Astrocyte of the spinal cord (primary cell): ENCODE results near the gene TCTN1.
A peak's percentile ranks its signal among the peaks of the same experiment; 100 is the strongest.
"Not testable (repeated sequence)": the region's sequence is repeated elsewhere in the genome, so short reads cannot be mapped to it uniquely, and the experiment has no call there.

ENCODE experiments used
- DNase-seq: peaks from one replicate; pipeline ENCODE4 v3.0.0; 2011; ENCODE audit warnings: low read depth, low spot score
- H3K4me3 ChIP-seq: 2 replicates; pipeline ENCODE4 v1.5.1; 2011; ENCODE audit warnings: low read depth, mild to moderate bottlenecking, low read length, moderate library complexity
- CTCF ChIP-seq: IDR thresholded peaks from 2 replicates; pipeline ENCODE4 v1.5.1; 2012; ENCODE audit warnings: low read depth, mild to moderate bottlenecking, low read length, inconsistent platforms
- in situ Hi-C: cut with HindIII; loops from 2 replicates; pipeline ENCODE4 v1.10.0; 2017; ENCODE audit warnings: low sequenced_read_pairs

Gene TCTN1

GRCh38 chr12:110590059-110590458, 23.9 kb upstream of the TCTN1 start:
- TF ChIP-seq CTCF = no peak
- in situ Hi-C loops = no loop called here
- DNase-seq = no peak
- H3K4me3 ChIP-seq = no peak overlapping the region

- peak; percentile 20 for DNase-seq
- no peak for TF ChIP-seq CTCF
- no peak overlapping the region for H3K4me3 ChIP-seq
- in situ Hi-C loops = no loop called here
These were observed 23.1 kb upstream of the TCTN1 start for GRCh38 chr12:110590806-110591326.

GRCh38 chr12:110591451-110592051, 22.4 kb upstream of the TCTN1 start:
- in situ Hi-C loops = no loop called here
- DNase-seq = no peak
- no peak for TF ChIP-seq CTCF
- no peak overlapping the region for H3K4me3 ChIP-seq

- no peak overlapping the region for H3K4me3 ChIP-seq
- no peak for DNase-seq
- no peak for TF ChIP-seq CTCF
- in situ Hi-C loops = no loop called here
These were observed 21.9 kb upstream of the TCTN1 start for GRCh38 chr12:110592078-110592477.

GRCh38 chr12:110592919-110593318, 21.0 kb upstream of the TCTN1 start:
- in situ Hi-C loops = not testable (repeated sequence)

GRCh38 chr12:110597885-110598284, 16.0 kb upstream of the TCTN1 start:
- no peak for DNase-seq
- in situ Hi-C loops = no loop called here
- H3K4me3 ChIP-seq = no peak overlapping the region
- TF ChIP-seq CTCF = no peak

More at GRCh38 chr12:110592919-110593318, 21.0 kb upstream of the TCTN1 start:
- DNase-seq, H3K4me3 ChIP-seq: not testable (repeated sequence)

- DNase-seq = no peak
- H3K4me3 ChIP-seq = no peak overlapping the region
- in situ Hi-C loops = no loop called here
- no peak for TF ChIP-seq CTCF
These were observed 14.6 kb upstream of the TCTN1 start for GRCh38 chr12:110599334-110599733.
